ENCODE measurements around the gene PPP1R9A.

DNA sequence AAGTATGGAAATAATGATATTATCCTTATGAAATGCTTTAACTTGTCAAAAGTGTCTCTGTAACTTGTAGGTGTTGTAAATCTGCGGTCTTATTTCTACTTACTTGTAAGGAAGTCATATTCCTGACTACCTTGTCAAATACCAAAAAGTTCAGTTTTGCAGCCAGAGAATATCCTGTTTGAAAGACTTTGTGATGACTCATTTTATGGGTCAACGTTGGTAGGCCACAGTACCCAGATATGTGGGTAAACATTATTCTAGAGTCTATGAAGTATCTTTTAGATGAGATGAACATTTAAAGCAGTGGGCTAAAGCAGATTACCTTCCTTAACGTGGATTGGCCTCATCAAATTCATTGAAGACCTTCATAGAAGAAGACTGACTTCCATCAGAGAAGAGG is 195.3 kb downstream of the PPP1R9A start:
- TF ChIP-seq, protein P1, sequence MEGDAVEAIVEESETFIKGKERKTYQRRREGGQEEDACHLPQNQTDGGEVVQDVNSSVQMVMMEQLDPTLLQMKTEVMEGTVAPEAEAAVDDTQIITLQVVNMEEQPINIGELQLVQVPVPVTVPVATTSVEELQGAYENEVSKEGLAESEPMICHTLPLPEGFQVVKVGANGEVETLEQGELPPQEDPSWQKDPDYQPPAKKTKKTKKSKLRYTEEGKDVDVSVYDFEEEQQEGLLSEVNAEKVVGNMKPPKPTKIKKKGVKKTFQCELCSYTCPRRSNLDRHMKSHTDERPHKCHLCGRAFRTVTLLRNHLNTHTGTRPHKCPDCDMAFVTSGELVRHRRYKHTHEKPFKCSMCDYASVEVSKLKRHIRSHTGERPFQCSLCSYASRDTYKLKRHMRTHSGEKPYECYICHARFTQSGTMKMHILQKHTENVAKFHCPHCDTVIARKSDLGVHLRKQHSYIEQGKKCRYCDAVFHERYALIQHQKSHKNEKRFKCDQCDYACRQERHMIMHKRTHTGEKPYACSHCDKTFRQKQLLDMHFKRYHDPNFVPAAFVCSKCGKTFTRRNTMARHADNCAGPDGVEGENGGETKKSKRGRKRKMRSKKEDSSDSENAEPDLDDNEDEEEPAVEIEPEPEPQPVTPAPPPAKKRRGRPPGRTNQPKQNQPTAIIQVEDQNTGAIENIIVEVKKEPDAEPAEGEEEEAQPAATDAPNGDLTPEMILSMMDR (IDR thresholded peaks at IDR 0.05; ENCODE audit: borderline replicate concordance, extremely low read depth, low read length, poor library complexity, severe bottlenecking), result no peak
- no peak for TF ChIP-seq EZH2 (IDR thresholded peaks at IDR 0.05; ENCODE audit: borderline replicate concordance, low read depth, low read length, severe bottlenecking)
